ENCODE measurements around the gene SYT7.

Gene SYT7

GRCh38 chr11:61603667-61604066 lies 22.8 kb upstream of the SYT7 start:
- Histone ChIP-seq H3K36me3 (ENCODE audit: insufficient read depth, low read depth, low read length) (no peaks in the 10 kb centered on the region), H3K27ac (ENCODE audit: low read length) (no peak overlapping the region), H3K9ac (ENCODE audit: low read depth, low read length) (no peak overlapping the region), H3K4me3 (ENCODE audit: low read length) (no peak overlapping the region), H3K27me3 (ENCODE audit: insufficient read depth, low read length) (peaks cover 6% of the 10 kb centered on the region), H3K9me3 (ENCODE audit: insufficient read depth, low read depth, low read length) (no peaks in the 10 kb centered on the region), H3K4me1 (ENCODE audit: insufficient read depth, low read length) (peaks cover 12% of the 10 kb centered on the region; the same call in 1 of the 2 replicates)

- peaks cover 12% of the 10 kb centered on the region; the same call in 1 of the 2 replicates for H3K4me1 ChIP-seq (ENCODE audit: insufficient read depth, low read length)
- H3K4me3 ChIP-seq (ENCODE audit: low read length): no peak overlapping the region
- H3K27me3 ChIP-seq (ENCODE audit: insufficient read depth, low read length): peaks cover 6% of the 10 kb centered on the region
- no peaks in the 10 kb centered on the region for H3K9me3 ChIP-seq (ENCODE audit: insufficient read depth, low read depth, low read length)
- no peak overlapping the region for H3K9ac ChIP-seq (ENCODE audit: low read depth, low read length)
- H3K27ac ChIP-seq (ENCODE audit: low read length): no peak overlapping the region
- no peaks in the 10 kb centered on the region for H3K36me3 ChIP-seq (ENCODE audit: insufficient read depth, low read depth, low read length)
These were observed 22.1 kb upstream of the SYT7 start for GRCh38 chr11:61602775-61603569.

- Histone ChIP-seq H3K4me3 (ENCODE audit: low read length) (no peak overlapping the region), H3K9me3 (ENCODE audit: insufficient read depth, low read depth, low read length) (no peaks in the 10 kb centered on the region), H3K9ac (ENCODE audit: low read depth, low read length) (no peak overlapping the region), H3K4me1 (ENCODE audit: insufficient read depth, low read length) (peaks cover 12% of the 10 kb centered on the region; the same call in 1 of the 2 replicates), H3K27ac (ENCODE audit: low read length) (no peak overlapping the region), H3K27me3 (ENCODE audit: insufficient read depth, low read length) (peaks cover 6% of the 10 kb centered on the region), H3K36me3 (ENCODE audit: insufficient read depth, low read depth, low read length) (no peaks in the 10 kb centered on the region)
These were observed 20.6 kb upstream of the SYT7 start for GRCh38 chr11:61601512-61601911.

GRCh38 chr11:61599968-61600710 lies 19.3 kb upstream of the SYT7 start:
- Histone ChIP-seq H3K9ac (ENCODE audit: low read depth, low read length) (peak overlapping the region; percentile 59; the same call in 1 of the 2 replicates), H3K4me3 (ENCODE audit: low read length) (peak overlapping the region; percentile 42; the same call in 1 of the 2 replicates), H3K36me3 (ENCODE audit: insufficient read depth, low read depth, low read length) (no peaks in the 10 kb centered on the region), H3K27me3 (ENCODE audit: insufficient read depth, low read length) (peaks cover 6% of the 10 kb centered on the region), H3K4me1 (ENCODE audit: insufficient read depth, low read length) (peaks cover 12% of the 10 kb centered on the region; the same call in 1 of the 2 replicates), H3K9me3 (ENCODE audit: insufficient read depth, low read depth, low read length) (no peaks in the 10 kb centered on the region), H3K27ac (ENCODE audit: low read length) (no peak overlapping the region)

- Histone ChIP-seq H3K27ac (ENCODE audit: low read length) (no peak overlapping the region), H3K4me3 (ENCODE audit: low read length) (peak overlapping the region; percentile 42; the same call in 1 of the 2 replicates), H3K4me1 (ENCODE audit: insufficient read depth, low read length) (peaks cover 12% of the 10 kb centered on the region; the same call in 1 of the 2 replicates), H3K9me3 (ENCODE audit: insufficient read depth, low read depth, low read length) (no peaks in the 10 kb centered on the region), H3K9ac (ENCODE audit: low read depth, low read length) (peak overlapping the region; percentile 59; the same call in 1 of the 2 replicates), H3K27me3 (ENCODE audit: insufficient read depth, low read length) (peaks cover 6% of the 10 kb centered on the region), H3K36me3 (ENCODE audit: insufficient read depth, low read depth, low read length) (no peaks in the 10 kb centered on the region)
These were observed 18.3 kb upstream of the SYT7 start for GRCh38 chr11:61598886-61599868.

GRCh38 chr11:61598374-61598773 lies 17.5 kb upstream of the SYT7 start:
- no peaks in the 10 kb centered on the region for H3K9me3 ChIP-seq (ENCODE audit: insufficient read depth, low read depth, low read length)
- no peaks in the 10 kb centered on the region for H3K36me3 ChIP-seq (ENCODE audit: insufficient read depth, low read depth, low read length)
- H3K27ac ChIP-seq (ENCODE audit: low read length): no peak overlapping the region
- peaks cover 12% of the 10 kb centered on the region; the same call in 1 of the 2 replicates for H3K4me1 ChIP-seq (ENCODE audit: insufficient read depth, low read length)
- no peak overlapping the region for H3K4me3 ChIP-seq (ENCODE audit: low read length)
- H3K9ac ChIP-seq (ENCODE audit: low read depth, low read length): no peak overlapping the region
- peaks cover 6% of the 10 kb centered on the region for H3K27me3 ChIP-seq (ENCODE audit: insufficient read depth, low read length)

GRCh38 chr11:61596990-61597389 lies 16.1 kb upstream of the SYT7 start:
- Histone ChIP-seq H3K4me3 (ENCODE audit: low read length) (no peak overlapping the region), H3K9me3 (ENCODE audit: insufficient read depth, low read depth, low read length) (no peaks in the 10 kb centered on the region), H3K36me3 (ENCODE audit: insufficient read depth, low read depth, low read length) (no peaks in the 10 kb centered on the region), H3K9ac (ENCODE audit: low read depth, low read length) (no peak overlapping the region), H3K27me3 (ENCODE audit: insufficient read depth, low read length) (peaks cover 7% of the 10 kb centered on the region), H3K4me1 (ENCODE audit: insufficient read depth, low read length) (peaks cover 12% of the 10 kb centered on the region; the same call in 1 of the 2 replicates), H3K27ac (ENCODE audit: low read length) (no peak overlapping the region)

GRCh38 chr11:61596542-61596941 lies 15.7 kb upstream of the SYT7 start:
- Histone ChIP-seq H3K9ac (ENCODE audit: low read depth, low read length) (no peak overlapping the region), H3K27me3 (ENCODE audit: insufficient read depth, low read length) (peaks cover 11% of the 10 kb centered on the region), H3K36me3 (ENCODE audit: insufficient read depth, low read depth, low read length) (no peaks in the 10 kb centered on the region), H3K27ac (ENCODE audit: low read length) (no peak overlapping the region), H3K9me3 (ENCODE audit: insufficient read depth, low read depth, low read length) (no peaks in the 10 kb centered on the region), H3K4me3 (ENCODE audit: low read length) (no peak overlapping the region), H3K4me1 (ENCODE audit: insufficient read depth, low read length) (peaks cover 12% of the 10 kb centered on the region; the same call in 1 of the 2 replicates)

- peaks cover 8% of the 10 kb centered on the region; the same call in 1 of the 2 replicates for H3K4me1 ChIP-seq (ENCODE audit: insufficient read depth, low read length)
- no peaks in the 10 kb centered on the region for H3K9me3 ChIP-seq (ENCODE audit: insufficient read depth, low read depth, low read length)
- H3K27ac ChIP-seq (ENCODE audit: low read length): no peak overlapping the region
- H3K9ac ChIP-seq (ENCODE audit: low read depth, low read length): no peak overlapping the region
- no peak overlapping the region for H3K4me3 ChIP-seq (ENCODE audit: low read length)
- H3K36me3 ChIP-seq (ENCODE audit: insufficient read depth, low read depth, low read length): no peaks in the 10 kb centered on the region
- peaks cover 15% of the 10 kb centered on the region for H3K27me3 ChIP-seq (ENCODE audit: insufficient read depth, low read length)
These were observed 14.0 kb upstream of the SYT7 start for GRCh38 chr11:61594907-61595257.

GRCh38 chr11:61593151-61593550 lies 12.3 kb upstream of the SYT7 start:
- no peaks in the 10 kb centered on the region for H3K4me1 ChIP-seq (ENCODE audit: insufficient read depth, low read length)
- H3K9ac ChIP-seq (ENCODE audit: low read depth, low read length): no peak overlapping the region
- no peaks in the 10 kb centered on the region for H3K9me3 ChIP-seq (ENCODE audit: insufficient read depth, low read depth, low read length)
- H3K27ac ChIP-seq (ENCODE audit: low read length): no peak overlapping the region
- peaks cover 25% of the 10 kb centered on the region for H3K27me3 ChIP-seq (ENCODE audit: insufficient read depth, low read length)
- no peak overlapping the region for H3K4me3 ChIP-seq (ENCODE audit: low read length)
- no peaks in the 10 kb centered on the region for H3K36me3 ChIP-seq (ENCODE audit: insufficient read depth, low read depth, low read length)

- Histone ChIP-seq H3K4me3 (ENCODE audit: low read length) (no peak overlapping the region), H3K9ac (ENCODE audit: low read depth, low read length) (no peak overlapping the region), H3K4me1 (ENCODE audit: insufficient read depth, low read length) (peaks cover 2% of the 10 kb centered on the region; the same call in 1 of the 2 replicates), H3K27ac (ENCODE audit: low read length) (no peak overlapping the region), H3K36me3 (ENCODE audit: insufficient read depth, low read depth, low read length) (no peaks in the 10 kb centered on the region), H3K27me3 (ENCODE audit: insufficient read depth, low read length) (peaks cover 33% of the 10 kb centered on the region), H3K9me3 (ENCODE audit: insufficient read depth, low read depth, low read length) (no peaks in the 10 kb centered on the region)
These were observed 11.3 kb upstream of the SYT7 start for GRCh38 chr11:61592176-61592575.

Data from iPS-20b (cell line).